ENCODE measurements around the gene MRPL27. TPM values are rescaled to one million over a fixed set of nuclear protein-coding genes. Genes with fewer than 3 reads are reported as not detected.

Gene MRPL27
- total RNA-seq, 1 donor = 64.3 TPM

GRCh38 chr17:50328363-50329325, 44.3 kb downstream of the MRPL27 start:
- no peak for TF ChIP-seq CTCF (IDR thresholded peaks at IDR 0.05; ENCODE audit: insufficient read depth, low read length)
- no peak overlapping the region for H3K4me3 ChIP-seq (ENCODE audit: low read depth, low read length)
- no peak for DNase-seq (ENCODE audit: low read depth)

GRCh38 chr17:50326831-50327364, 46.1 kb downstream of the MRPL27 start:
- DNase-seq (ENCODE audit: low read depth) = no peak
- no peak for TF ChIP-seq CTCF (IDR thresholded peaks at IDR 0.05; ENCODE audit: insufficient read depth, low read length)
- H3K4me3 ChIP-seq (ENCODE audit: low read depth, low read length) = no peak overlapping the region

GRCh38 chr17:50325906-50326305, 47.1 kb downstream of the MRPL27 start:
- H3K4me3 ChIP-seq (ENCODE audit: low read depth, low read length) = no peak overlapping the region
- DNase-seq (ENCODE audit: low read depth) = no peak
- no peak for TF ChIP-seq CTCF (IDR thresholded peaks at IDR 0.05; ENCODE audit: insufficient read depth, low read length)

- no peak overlapping the region for H3K4me3 ChIP-seq (ENCODE audit: low read depth, low read length)
- no peak for DNase-seq (ENCODE audit: low read depth)
- TF ChIP-seq CTCF (IDR thresholded peaks at IDR 0.05; ENCODE audit: insufficient read depth, low read length) = no peak
Measured at GRCh38 chr17:50323060-50323459, 49.9 kb downstream of the MRPL27 start.

GRCh38 chr17:50322271-50322670, 50.7 kb downstream of the MRPL27 start:
- no peak for TF ChIP-seq CTCF (IDR thresholded peaks at IDR 0.05; ENCODE audit: insufficient read depth, low read length)
- peak; percentile 26 for DNase-seq (ENCODE audit: low read depth)
- H3K4me3 ChIP-seq (ENCODE audit: low read depth, low read length) = no peak overlapping the region

- no peak overlapping the region for H3K4me3 ChIP-seq (ENCODE audit: low read depth, low read length)
- TF ChIP-seq CTCF (IDR thresholded peaks at IDR 0.05; ENCODE audit: insufficient read depth, low read length) = no peak
- no peak for DNase-seq (ENCODE audit: low read depth)
Measured at GRCh38 chr17:50319306-50320004, 53.5 kb downstream of the MRPL27 start.

All from fibroblast of the aortic adventitia (primary cell).